GM12878 (cell line): ENCODE measurements around the gene SNX32.
"Not testable (repeated sequence)": the region's sequence is repeated elsewhere in the genome, so short reads cannot be mapped to it uniquely, and the experiment has no call there.

Source experiments
- POLR2A ChIP-seq: IDR thresholded peaks from 2 replicates; pipeline ENCODE4 v1.6.1; 2011; ENCODE audit warnings: low read depth, mild to moderate bottlenecking, low read length
- POLR2AphosphoS5 ChIP-seq: IDR thresholded peaks from 2 replicates; pipeline ENCODE4 v1.6.1; 2011; ENCODE audit warnings: mild to moderate bottlenecking, low read length, inconsistent platforms
- USF1 ChIP-seq: IDR thresholded peaks from 2 replicates; pipeline ENCODE4 v1.6.1; 2011; ENCODE audit warnings: borderline replicate concordance, low read depth, mild to moderate bottlenecking, moderate library complexity, mixed read lengths, low read length; ENCODE audit not compliant: insufficient read depth; ENCODE audit errors: extremely low read length

GRCh38 chr11:65848693-65849092 lies 14.9 kb downstream of the SNX32 start:
- TF ChIP-seq USF1, POLR2AphosphoS5, POLR2A: not testable (repeated sequence)
